ENCODE results near the gene FBXW7.
A peak's percentile ranks its signal among the peaks of the same experiment; 100 is the strongest.

FBXW7 gene

GRCh38 chr4:152471251-152471792, 64.6 kb downstream of the FBXW7 start:
- DNase-seq (ENCODE audit: low spot score), result no peak

- no peak for DNase-seq (ENCODE audit: low spot score)
These were observed 67.5 kb downstream of the FBXW7 start for GRCh38 chr4:152468408-152468807.

- DNase-seq (ENCODE audit: low spot score), result no peak
These were observed 68.8 kb downstream of the FBXW7 start for GRCh38 chr4:152467101-152467500.

- DNase-seq (ENCODE audit: low spot score), result no peak
These were observed 71.7 kb downstream of the FBXW7 start for GRCh38 chr4:152464030-152464823.

GRCh38 chr4:152463562-152463961, 72.3 kb downstream of the FBXW7 start:
- DNase-seq (ENCODE audit: low spot score), result no peak

GRCh38 chr4:152462695-152463094, 73.2 kb downstream of the FBXW7 start:
- DNase-seq (ENCODE audit: low spot score), result peak; percentile 53

GRCh38 chr4:152462047-152462446, 73.8 kb downstream of the FBXW7 start:
- DNase-seq (ENCODE audit: low spot score), result no peak

GRCh38 chr4:152460488-152460887, 75.4 kb downstream of the FBXW7 start:
- DNase-seq (ENCODE audit: low spot score), result peak; percentile 14

GRCh38 chr4:152459326-152459725, 76.6 kb downstream of the FBXW7 start:
- no peak for DNase-seq (ENCODE audit: low spot score)

GRCh38 chr4:152458801-152459302, 77.0 kb downstream of the FBXW7 start:
- no peak for DNase-seq (ENCODE audit: low spot score)

GRCh38 chr4:152456609-152457008, 79.3 kb downstream of the FBXW7 start:
- DNase-seq (ENCODE audit: low spot score), result no peak

- DNase-seq (ENCODE audit: low spot score), result no peak
These were observed 80.6 kb downstream of the FBXW7 start for GRCh38 chr4:152455311-152455710.

GRCh38 chr4:152454398-152455011, 81.4 kb downstream of the FBXW7 start:
- peak; percentile 40 for DNase-seq (ENCODE audit: low spot score)

GRCh38 chr4:152451496-152451895, 84.4 kb downstream of the FBXW7 start:
- peak; percentile 34 for DNase-seq (ENCODE audit: low spot score)

GRCh38 chr4:152448854-152449253, 87.0 kb downstream of the FBXW7 start:
- no peak for DNase-seq (ENCODE audit: low spot score)

GRCh38 chr4:152448038-152448707, 87.7 kb downstream of the FBXW7 start:
- DNase-seq (ENCODE audit: low spot score), result no peak

- no peak for DNase-seq (ENCODE audit: low spot score)
These were observed 92.0 kb downstream of the FBXW7 start for GRCh38 chr4:152443859-152444258.

GRCh38 chr4:152437561-152437960, 98.3 kb downstream of the FBXW7 start:
- DNase-seq (ENCODE audit: low spot score), result no peak

- no peak for DNase-seq (ENCODE audit: low spot score)
These were observed 99.5 kb downstream of the FBXW7 start for GRCh38 chr4:152436384-152436783.

GRCh38 chr4:152434011-152434410, 101.9 kb downstream of the FBXW7 start:
- DNase-seq (ENCODE audit: low spot score), result no peak

- no peak for DNase-seq (ENCODE audit: low spot score)
These were observed 104.1 kb downstream of the FBXW7 start for GRCh38 chr4:152431784-152432183.

- no peak for DNase-seq (ENCODE audit: low spot score)
These were observed 104.6 kb downstream of the FBXW7 start for GRCh38 chr4:152431291-152431690.

- DNase-seq (ENCODE audit: low spot score), result no peak
These were observed 105.4 kb downstream of the FBXW7 start for GRCh38 chr4:152430507-152430906.

Data from kidney tubule cell (primary cell).